ENCODE measurements around the gene CHD5.
A peak's percentile ranks its signal among the peaks of the same experiment; 100 is the strongest.

DNA sequence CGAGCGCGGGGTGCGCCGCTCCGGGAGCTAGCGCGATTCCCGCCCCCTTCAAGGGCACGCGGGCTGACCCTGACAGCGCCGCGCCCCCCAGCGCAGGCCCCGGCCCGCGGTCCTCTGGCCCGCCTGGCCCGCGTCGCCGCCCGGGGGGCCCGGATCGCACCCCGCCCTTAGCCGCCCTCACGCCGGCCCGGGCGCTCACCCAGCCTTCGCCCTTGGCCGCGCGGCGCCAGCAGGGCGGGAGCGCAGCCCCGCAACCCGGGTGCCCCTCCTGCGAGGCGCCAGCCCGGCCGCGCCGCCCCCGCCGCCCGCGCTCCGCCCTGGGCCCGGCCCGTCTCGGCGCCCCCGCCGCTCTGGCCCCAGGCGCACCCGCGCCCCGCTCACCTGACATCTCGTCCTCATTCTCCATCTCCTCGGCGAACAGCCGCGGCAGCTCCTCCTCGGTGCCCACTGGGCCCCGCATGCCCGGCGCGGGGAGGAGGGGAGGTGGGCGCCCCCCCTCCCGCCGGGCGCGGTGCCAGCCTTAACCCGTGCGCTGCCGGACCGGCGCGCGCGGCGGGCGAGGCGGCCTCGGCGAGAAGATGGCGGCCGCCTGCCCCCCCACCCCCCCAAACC, 451 bp downstream of the CHD5 start:
- TF ChIP-seq, protein P1, sequence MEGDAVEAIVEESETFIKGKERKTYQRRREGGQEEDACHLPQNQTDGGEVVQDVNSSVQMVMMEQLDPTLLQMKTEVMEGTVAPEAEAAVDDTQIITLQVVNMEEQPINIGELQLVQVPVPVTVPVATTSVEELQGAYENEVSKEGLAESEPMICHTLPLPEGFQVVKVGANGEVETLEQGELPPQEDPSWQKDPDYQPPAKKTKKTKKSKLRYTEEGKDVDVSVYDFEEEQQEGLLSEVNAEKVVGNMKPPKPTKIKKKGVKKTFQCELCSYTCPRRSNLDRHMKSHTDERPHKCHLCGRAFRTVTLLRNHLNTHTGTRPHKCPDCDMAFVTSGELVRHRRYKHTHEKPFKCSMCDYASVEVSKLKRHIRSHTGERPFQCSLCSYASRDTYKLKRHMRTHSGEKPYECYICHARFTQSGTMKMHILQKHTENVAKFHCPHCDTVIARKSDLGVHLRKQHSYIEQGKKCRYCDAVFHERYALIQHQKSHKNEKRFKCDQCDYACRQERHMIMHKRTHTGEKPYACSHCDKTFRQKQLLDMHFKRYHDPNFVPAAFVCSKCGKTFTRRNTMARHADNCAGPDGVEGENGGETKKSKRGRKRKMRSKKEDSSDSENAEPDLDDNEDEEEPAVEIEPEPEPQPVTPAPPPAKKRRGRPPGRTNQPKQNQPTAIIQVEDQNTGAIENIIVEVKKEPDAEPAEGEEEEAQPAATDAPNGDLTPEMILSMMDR (IDR thresholded peaks at IDR 0.05) = no peak
- TF ChIP-seq POLR2AphosphoS5 (IDR thresholded peaks at IDR 0.05; ENCODE audit: low read depth, low read length) (peak; percentile 5; the same call in 1 of the 2 replicates), SIN3A (IDR thresholded peaks at IDR 0.05; ENCODE audit: borderline replicate concordance, insufficient read depth, low read depth, low read length) (peak; percentile 21; the same call in 1 of the 2 replicates)
